GM18909 (cell line): Measurements from ENCODE around the gene SBSN.

Experiments
- ATAC-seq: cut with Tn5 transposase; IDR thresholded peaks from one replicate; pipeline ENCODE4 v1.9.1; 2021; ENCODE audit warnings: mild to moderate bottlenecking; ENCODE audit not compliant: unreplicated experiment, poor library complexity

Gene SBSN

DNA sequence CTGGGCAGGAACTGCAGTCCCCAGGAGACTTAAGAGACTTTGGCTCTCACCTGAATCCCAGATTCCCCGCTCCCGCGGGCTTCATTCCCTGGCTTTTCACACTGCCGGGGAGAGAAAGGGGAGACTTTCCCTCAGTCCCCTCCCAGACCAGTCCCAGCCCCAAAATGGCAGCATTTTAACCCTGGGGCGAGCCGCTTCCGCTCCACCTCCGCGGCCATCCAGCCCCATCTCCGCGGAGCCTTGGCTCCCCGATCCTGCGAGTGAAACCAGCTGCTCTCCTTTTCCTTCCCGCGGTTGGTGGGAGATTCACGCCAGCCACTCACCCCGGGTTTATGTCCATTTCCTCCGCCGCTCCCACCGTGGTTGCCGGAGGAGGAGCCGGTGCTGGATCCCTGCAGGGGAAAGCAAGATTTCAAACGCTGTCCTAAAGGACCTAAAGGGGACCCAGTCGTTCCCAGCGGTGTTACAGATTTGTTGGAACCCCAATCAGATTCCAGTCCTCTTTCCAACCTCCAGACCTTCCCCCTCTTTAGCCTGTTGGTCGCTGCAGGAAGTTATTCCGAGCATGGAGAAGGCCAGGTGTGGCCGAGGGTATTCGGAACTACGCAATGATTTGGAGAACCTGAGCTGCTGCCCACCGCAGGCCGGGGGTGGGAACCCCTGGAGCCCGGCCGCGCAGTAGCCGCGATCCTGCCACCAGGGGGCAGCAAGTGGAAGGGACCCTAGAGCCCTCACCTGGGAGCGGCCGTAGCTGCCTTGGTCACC, 18.1 kb downstream of the SBSN start:
- ATAC-seq = peak; percentile 64

DNA sequence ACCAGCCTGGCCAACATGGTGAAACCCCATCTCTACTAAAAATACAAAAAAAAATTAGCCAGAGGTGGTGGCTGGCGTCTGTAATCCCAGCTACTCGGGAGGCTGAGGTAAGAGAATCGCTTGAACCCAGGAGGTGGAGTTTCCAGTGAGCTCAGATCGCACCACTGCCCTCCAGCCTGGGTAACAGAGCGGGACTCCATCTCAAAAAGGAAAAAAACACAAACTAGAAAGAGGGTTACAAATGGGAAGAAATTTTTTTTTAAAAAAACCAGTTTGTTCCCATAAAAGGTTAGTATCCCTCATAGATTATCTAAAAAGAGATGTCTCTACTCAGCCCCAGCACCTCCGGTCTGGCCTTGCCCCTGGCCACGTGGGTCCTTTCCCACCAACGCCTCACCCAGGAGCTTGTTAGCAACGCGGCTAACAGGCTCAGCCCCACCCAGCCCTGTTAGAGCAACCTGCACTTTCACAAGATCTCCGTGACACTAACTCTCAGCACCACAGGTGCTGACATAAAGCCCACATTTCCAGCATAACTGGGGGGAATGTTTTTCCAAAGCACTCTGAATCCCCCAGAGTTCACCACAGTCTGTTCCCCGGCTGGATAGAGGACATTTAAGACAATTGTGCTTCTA, 19.0 kb downstream of the SBSN start:
- ATAC-seq = no peak

DNA sequence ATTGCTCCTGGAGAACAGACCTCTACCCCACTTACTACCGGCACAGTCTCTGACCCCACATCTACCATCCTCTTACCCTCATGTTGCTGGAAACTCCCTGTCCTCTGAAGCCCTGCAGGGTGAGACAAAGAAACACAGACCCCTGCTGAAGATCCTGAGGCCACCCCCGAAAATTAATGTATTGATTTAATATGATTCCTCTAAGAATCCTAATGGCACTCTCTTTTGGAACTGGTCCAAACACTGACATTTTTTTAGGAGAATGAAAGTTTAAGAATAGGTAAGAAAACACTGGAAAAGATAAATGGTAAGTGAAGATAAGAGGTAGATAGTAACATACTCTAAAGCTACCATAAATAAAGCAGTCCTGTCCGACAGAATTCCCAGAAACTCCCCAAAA, 20.0 kb downstream of the SBSN start:
- no peak for ATAC-seq

DNA sequence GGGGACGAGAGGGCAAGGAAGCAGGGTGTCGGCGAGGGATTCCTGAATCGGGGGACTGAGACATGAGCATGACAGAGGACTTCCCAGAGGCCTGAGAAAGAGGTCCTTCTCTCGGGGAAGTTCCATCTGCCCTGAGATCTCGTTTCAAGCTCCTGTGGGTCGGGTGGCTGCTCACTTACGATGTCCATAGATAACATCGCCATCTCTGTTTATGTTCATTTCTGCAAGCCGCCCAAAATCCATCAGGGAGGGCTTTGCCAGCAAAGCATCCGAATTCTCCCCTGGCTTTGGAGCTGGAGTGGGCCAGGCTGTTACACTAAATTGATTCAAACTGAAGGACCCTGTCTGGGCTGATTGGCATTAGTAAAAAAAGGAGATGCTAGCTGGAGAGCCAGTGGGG, 20.6 kb downstream of the SBSN start:
- ATAC-seq = no peak

DNA sequence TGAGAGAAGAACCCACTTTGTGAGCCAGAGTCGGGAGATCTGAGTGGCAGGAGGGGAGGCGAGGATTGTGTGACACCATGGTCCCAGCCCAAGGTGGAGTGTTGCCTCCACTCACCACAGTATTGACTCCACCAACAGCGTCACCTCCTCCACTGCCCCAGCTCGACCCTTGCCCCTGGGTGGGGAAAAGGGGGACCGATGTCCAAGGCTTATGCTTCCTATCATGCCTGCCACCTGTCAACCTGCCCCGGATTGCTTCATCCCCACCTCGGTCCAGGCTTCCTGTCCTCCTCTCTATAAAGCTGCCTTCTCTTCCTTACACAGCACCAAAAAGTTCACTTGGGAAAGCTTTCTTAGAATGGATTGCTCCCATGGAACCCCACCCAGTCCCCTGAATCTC, 22.1 kb downstream of the SBSN start:
- no peak for ATAC-seq

DNA sequence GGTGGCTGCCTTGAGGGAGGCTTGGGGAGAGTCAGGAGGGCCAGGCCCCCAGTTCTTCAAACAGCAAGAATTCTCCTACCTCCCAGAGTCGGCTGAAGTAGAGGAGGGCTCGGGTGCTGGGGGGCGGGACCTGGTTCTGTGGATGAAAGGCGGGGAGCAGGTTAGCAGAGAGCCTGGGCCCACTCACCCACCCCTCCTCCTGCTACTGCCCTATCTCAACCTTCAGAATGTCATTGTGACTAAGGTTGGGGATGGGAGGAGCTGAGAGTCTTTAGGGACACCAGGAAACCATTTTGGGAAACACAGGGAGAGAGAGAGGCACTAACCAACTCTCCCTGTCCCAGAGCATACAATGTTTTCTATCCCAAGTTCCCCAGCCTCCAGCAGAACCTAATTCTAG, 25.4 kb downstream of the SBSN start:
- ATAC-seq = no peak

DNA sequence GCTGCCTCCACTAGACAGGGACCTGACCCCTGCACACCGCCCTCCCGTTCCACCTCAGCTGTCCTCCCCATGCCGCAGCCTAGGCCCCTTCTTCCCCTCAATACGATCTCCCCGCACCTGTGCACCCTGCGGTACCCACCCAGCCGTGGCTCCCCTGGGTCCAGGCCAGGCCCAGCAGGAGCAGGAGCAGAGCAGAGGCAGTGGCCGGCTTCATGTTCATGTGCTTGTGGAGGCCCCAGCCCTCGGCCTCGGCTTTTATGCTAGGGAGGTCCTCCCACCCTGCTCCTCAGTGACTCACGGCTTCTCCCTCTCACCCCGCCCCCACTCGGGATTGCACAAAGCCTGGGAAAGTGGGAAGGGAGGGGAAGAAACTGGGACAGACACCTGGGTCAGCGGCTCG, 26.4 kb downstream of the SBSN start:
- ATAC-seq = no peak

DNA sequence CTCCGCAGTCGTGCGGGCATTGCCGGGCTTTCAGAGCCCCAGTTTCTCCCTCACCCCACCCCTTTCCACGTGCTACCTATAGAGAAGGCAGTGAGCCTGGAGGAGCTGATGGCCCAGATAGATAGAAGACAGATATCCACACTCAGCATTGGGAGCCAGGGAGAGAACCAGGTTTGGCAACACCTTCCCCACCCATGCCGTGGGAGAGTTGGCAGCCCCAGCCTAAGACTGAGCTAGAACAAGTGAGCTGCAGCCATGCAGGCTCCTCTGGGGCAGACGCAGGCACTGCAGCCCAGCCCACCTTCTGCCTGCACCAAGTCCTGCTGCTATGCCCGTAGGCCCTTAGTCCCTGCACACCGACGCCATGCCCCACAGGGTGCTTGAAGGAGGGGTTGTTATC, 27.5 kb downstream of the SBSN start:
- no peak for ATAC-seq

GRCh38 chr19:35498984-35499527, 29.1 kb downstream of the SBSN start:
- ATAC-seq = no peak

- ATAC-seq = no peak
Measured at GRCh38 chr19:35498220-35498619, 29.9 kb downstream of the SBSN start.

DNA sequence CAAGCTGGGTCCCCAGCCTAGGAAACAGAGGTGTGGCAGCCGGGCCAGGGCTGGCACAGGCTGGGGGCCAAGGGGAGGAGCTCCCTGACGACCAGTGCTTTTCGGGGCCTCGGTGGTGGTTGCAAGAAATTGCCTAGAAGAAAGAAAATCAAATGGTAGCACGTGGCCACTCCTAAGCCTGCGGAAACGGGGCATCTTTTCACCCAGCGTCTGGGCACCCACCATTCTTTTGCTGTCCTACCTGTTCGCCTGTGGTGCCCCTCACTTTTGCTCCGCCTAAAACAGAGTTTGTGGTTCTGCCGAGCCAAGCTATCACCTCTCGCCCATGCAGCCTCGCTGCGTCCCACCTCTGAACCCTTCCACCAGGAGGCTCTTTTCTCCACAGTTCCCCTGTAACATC, 30.7 kb downstream of the SBSN start:
- no peak for ATAC-seq

DNA sequence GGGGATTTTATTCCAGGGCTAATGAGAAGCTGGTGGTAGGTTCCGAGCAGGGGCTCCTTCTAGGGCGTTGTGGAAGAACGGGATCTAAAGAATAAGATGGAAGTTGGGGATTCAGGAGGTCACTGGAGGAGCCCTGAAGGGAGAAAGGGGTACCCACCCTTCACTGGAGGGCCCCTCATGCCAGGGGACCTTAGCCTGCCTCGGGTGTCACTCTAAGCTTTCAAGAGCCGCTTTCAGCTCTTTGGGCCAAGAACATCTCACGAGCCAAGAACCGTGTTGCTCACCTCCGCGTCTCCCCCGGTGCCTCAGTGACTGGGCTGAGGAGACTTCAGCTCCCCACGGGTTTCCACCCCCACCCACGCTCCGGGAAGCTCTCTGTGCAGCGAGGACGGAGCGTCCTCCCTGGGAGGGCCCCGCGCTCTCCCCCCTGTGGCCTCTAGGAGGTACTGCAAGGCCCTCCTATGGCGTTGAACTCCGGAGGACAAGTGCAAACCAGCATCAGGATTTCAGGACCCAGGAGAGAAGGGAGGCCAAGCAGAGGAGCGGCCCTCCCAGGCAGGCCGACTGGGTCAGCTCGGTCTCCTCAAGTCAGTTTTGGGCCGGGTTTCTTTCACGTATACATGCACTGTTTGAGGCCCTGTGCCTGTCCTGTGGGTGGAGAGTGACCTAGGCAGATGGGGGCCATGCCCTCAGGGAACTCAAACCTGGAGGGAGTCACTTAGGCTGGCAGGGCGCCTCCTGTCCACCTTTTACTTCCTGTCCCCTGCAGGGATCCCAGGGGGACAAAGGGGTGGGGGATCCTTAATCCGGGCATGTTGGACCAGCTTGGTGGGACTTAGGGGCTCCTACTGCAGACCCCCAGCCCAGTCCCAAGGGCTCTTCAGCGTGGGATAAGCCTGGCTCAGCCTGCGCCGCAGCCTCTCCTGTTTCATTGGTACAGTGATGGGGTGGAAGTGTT, 32.7 kb downstream of the SBSN start:
- ATAC-seq = no peak

- ATAC-seq = no peak
Measured at GRCh38 chr19:35493971-35494370, 34.1 kb downstream of the SBSN start.

DNA sequence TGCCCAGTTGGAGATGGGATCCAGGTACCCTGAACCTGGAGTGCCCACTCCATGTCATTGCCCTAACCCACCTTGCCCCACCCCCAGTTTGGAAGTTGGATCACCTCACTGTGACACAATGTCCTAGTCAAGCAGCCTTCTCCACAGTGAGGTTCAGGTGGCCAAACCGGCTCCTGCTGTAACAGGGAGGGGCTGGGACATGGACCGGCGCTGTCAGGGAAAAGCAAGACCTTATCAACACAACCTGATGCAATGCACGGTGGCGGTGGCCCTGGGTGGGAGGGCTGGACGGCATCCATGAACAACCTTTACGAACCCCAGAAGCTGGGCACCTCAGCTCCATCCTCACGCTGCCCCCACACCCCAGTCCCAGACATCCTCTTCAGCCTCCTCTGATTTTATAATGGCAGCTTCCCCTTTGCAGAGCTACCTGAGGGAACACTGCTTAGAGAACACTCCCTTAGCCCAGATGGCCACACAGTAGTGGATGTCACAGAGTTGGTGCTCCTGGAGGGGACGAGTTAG, 36.2 kb downstream of the SBSN start:
- no peak for ATAC-seq

- ATAC-seq = no peak
Measured at GRCh38 chr19:35490364-35490763, 37.7 kb downstream of the SBSN start, which contains the start of gene KRTDAP. Gene KRTDAP (minus strand): TSS chr19:35490464. CDS start chr19:35490442, 22 bp downstream.

- no peak for ATAC-seq
Measured at GRCh38 chr19:35488677-35489076, 39.4 kb downstream of the SBSN start.

- ATAC-seq = no peak
Measured at GRCh38 chr19:35487656-35488182, 40.4 kb downstream of the SBSN start.

DNA sequence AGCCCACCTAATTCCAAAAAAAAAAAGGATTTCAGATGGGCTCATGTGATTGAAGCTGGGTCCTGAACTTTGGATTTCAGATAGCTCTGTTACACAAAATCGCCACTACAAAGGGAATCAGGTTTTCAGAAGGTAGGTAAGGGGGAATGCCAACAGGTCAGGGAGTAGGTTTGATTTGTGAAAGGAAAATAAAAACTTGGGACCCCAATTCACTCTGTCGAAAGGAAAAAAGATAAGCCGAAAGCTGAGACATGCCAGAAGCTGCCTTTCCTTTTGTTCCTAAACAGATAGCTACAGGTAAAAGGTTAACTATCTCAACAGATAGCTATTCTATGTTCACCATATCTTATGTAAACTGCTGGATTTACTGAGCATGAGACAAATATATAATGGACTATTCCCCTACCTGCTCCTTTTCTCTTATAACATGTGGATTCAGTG, 41.8 kb downstream of the SBSN start:
- ATAC-seq = no peak

DNA sequence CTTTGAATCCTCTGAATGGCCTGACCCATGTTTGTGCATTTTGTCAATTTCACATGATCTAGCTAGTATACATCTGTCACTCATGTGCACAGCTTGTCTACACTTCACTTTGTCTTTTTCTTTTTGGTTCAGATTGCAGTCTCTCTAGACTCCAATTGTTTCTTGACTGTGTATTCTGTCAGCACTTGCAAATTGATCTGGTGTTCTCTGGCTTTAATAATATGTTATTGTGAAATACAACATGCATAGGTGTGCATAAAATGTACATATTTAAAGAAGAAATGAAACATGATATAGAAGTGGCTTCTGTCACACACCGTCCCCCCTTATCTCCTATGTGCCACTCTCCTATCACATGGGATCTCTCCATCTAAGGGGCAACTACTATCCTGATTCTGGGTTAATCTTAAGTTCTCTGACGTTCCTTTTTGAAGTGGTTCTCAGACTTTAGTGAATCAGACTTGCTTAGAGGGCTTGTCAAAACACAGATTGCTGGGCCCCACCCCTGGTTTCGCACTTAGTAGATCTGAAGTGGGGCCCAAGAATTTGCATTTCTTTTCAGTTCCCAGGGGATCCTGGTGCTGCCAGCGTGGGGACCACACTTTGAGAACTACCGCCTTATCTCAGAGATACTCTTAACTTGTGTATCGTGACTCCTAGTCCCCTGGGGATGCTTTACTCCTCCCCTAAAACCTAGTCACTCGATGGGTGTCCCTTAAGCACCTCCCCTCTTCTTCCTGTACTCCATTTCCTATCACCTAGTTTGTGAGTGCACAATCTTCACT, 43.7 kb downstream of the SBSN start:
- peak; percentile 63 for ATAC-seq
